NCI-H774 (cell line): Measurements from ENCODE around the gene NPIPB6.

Experiments used
- DNase-seq: peaks from one replicate; lab custom pipeline; 2025; lab: John Stamatoyannopoulos, UW

NPIPB6 gene

DNA sequence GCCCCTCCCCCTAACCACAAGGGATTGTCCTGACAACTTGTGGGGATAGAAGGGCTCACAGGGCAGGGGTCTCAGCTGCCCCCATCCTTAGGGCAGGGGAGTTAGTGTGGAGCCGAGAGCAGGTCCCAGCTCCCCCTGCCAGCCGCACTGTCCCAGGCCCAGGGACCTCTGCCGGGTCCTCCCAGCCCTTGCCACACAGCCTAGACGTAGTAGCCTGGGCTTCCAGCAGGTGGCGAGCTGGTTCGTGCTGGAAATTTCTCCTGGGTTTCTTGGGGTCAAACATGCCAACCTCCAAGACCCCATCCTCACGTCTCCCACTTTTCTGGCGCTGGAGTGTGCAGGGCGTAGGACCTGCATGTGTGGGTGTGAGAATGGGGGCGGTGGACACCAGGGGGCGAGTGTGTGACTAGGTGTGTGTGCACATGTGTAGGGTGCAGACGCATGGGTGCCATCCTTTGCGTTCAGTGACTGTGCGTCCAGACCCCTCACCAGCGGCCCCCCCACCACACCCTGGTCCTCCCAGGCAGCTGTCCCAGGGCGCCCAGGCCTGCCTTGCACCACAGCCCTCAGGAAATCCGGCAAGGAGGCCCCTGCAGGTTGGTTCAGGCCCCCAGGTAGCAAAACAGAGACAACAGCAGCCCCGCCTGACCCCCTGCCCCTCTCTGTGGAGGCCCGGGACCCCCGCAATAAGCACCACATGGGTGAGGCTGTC lies 41.5 kb downstream of the NPIPB6 start:
- DNase-seq = no peak

DNA sequence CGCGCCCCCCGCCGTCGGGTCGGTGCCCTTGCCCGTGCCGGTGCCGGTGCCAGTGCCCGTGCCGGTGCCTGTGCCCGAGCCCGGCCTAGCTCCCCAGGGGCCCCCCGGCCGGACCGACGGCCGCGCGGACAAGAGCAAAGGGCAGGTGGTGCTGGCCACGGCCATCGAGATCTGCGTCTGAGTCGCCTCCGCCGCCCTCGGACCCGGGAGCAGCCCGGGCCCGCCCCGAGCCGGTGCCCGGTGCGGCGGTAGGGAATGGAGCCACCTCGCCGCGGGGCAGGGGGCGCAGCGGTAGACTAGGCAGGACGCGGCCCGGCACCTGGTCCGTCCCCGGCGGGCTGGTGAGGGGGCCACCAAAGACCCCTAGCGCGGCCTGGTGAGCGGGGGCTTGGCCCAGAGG lies 42.6 kb downstream of the NPIPB6 start:
- DNase-seq = no peak

DNA sequence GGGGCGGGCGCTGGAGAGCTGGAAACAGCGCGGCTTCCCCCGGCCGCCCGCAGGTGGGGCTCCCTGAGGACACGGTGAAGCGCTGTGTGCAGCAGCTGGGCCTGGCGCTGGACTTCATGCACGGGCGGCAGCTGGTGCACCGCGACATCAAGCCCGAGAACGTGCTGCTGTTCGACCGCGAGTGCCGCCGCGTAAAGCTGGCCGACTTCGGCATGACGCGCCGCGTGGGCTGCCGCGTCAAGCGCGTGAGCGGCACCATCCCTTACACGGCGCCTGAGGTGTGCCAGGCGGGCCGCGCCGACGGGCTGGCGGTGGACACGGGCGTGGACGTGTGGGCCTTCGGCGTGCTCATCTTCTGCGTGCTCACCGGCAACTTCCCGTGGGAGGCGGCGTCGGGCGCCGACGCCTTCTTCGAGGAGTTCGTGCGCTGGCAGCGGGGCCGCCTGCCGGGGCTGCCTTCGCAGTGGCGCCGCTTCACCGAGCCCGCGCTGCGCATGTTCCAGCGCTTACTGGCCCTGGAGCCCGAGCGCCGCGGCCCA lies 43.2 kb downstream of the NPIPB6 start:
- no peak for DNase-seq

DNA sequence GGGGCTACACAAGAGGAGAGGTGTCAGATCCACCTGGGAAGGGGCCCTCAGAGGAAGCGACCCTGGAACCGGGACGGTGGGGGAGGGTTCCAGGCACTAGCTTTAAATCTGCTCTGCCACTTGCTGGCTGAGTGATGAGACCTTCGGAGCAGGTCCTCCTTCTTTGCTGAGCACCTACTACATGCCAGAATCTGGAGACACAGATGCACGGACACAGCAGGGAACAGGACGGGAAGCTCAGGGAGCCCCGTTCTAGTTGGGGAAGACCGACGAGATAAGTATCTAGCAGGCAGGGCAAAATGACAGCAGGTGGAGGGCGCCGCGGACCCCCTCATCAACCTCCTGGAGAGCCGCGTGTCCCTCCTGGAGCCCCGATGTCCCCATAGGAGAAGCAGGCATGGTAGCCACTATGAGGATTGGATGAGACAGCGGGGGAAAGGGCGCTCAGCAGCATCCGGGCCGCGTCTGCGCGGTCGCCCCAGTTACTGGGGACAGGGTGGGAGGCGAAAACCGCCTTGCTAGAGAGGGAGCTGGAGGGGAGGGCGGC lies 43.8 kb downstream of the NPIPB6 start:
- DNase-seq = no peak

DNA sequence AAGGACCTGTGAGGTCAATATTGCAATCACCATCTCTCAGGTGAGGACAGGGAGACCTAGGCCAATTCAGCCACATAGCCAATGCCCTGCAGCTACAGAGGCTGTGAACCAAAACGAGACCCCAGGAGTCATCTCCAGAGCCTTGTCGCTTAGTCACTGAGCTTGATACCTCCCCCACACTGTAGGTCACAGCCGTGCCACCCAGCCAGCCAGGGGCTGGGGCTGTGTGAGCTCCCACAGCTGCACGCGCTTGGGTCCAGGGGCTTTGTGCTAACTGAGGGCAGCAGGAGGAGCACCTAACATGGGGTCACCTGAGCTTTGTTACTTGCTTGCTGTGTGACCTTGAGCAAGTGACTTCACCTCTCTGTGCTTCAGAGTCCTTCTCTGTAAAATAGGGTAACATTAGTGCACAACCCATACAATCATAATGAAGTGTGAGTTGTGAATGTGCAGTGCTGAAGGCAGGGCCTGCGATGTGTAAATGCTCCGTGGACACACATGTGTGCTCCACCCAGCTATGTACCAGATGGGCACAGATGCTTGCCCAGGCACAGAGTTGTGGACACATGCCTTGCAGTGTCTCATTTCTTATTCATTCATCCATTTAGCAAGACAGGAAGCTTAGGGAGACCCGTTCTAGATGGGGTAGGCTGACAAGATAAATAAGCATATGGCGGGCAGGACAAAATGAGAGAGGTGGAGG lies 45.1 kb downstream of the NPIPB6 start:
- DNase-seq = no peak

DNA sequence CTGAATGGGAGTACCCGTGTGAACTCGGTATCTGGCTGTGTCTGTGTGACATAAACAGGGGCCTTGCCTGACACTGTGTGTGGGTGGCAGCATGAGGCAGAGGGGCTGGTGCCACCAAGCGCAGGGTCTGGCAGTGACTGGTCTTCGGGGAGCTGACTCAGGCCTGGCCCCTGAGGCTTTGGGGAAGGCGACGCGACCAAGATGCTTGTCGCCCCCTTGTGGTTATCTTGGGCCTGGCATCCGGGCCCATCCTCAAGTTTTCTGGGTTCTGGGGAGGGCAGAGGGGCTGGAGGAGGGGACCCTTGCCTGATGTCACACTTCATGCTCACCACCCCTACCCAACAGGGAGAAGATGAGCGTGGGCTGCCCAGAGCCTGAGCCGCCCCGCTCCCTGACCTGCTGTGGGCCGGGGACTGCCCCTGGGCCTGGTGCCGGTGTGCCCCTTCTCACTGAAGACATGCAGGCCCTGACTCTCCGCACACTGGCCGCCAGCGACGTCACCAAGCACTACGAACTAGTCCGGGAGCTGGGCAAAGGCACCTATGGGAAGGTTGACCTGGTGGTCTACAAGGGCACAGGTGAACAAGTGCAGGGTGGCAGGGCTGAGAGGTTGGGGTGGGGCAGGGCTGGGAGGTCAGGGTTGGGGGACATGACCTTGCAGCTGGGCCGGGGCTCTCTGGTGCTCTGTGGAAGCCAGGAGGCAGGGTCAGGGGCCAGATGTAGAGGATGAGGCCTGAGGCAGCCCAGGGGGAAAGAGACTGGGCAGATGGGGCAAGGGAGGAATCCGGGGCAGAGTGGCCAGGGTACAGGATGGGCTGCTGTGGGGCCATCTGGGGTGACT lies 46.0 kb downstream of the NPIPB6 start:
- DNase-seq = no peak

DNA sequence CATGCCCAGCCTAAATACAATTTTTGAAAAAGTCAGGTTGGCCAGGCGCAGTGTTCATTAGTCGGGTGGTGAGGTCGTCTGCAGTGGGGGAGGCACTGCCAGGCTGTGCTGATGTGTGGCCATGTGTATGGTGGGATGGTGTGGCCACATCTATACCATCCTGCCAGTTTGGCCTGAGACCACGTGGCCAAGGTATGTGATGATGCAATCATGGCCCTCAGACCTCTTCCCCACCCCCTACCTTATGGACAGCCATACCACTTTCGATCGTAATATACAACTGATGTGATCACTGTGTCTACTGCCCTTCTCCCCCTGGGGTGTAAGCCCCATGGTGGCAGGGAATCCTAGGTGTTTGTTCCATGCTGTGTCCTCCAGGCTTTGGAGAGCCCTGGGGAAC lies 47.3 kb downstream of the NPIPB6 start:
- DNase-seq = no peak

DNA sequence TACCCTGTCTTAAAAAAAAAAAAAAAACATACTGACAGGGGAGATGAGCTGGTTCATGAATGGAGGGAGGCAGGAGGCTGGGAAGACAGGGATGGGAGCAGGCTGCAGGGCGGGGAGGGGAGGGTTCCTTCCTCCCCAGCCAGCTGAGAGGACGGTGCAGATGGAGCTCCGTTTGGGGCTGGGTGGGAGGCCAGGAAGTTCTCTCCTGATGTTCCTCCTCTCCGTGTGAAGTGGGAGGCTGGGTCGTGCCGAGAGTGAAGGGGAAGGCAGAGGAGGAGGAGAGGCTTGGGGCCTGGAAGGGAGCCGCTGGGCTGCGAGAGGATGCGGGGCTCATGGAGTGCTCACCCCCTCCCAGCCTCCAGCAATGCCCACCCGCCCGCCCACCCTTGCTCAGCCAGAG lies 49.7 kb downstream of the NPIPB6 start:
- DNase-seq = no peak

DNA sequence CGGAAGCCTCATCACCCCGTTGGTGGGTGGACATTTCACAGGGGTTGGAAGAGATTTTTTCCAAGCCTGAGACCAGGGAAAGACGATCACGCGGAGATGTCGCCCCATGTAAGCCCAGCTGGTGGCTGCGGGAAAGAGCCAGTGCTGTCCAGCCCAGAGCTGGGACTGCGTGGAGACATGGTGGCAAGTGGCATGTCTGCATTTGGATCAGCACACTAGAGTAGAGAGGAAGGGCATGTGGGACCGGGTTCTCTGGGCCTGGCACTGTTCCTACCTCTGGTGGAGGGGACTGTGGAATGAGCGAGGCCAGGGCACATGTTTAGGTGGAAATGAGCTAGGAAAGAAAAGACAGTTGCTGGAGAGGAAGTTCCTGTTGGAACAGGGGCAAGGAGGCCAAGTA lies 51.0 kb downstream of the NPIPB6 start:
- DNase-seq = no peak

DNA sequence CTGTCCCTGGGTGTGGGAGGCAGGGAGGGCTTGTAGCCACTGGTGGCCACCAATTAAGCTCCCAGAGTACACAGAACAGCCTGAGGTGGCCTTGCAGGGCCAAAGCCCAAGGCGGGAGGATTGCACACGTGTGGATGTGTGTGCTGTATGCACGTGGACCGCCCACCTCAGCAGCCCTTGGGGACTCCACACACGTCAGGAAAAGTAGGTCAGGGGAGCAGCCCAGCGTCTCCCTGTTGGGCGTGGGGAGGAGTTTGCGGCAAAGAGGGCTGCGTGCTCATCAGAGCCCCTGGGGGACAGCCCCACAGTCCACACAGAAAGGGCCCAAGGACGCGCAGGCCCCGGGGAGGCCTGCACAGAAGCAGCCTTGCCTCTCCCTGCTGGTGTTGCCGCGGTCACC lies 51.4 kb downstream of the NPIPB6 start:
- no peak for DNase-seq

DNA sequence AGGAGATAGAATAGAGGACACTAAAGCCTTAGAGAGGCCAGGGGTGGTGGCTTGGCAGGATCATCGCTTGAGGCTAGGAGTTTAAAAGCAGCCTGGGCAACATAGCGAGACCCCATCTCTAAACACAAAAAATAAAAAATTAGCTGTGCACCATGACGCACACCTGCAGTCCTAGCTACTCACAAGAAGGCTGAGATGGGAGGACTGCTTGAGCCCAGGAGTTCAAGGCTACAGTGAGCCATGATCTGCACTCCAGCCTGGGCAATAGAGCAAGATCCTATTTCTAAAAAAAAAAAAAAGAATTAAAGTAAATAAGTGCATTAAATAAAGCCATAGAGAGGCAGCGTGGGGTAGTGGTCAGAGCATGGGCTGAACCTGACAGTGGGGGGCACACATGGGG lies 51.9 kb downstream of the NPIPB6 start:
- no peak for DNase-seq

DNA sequence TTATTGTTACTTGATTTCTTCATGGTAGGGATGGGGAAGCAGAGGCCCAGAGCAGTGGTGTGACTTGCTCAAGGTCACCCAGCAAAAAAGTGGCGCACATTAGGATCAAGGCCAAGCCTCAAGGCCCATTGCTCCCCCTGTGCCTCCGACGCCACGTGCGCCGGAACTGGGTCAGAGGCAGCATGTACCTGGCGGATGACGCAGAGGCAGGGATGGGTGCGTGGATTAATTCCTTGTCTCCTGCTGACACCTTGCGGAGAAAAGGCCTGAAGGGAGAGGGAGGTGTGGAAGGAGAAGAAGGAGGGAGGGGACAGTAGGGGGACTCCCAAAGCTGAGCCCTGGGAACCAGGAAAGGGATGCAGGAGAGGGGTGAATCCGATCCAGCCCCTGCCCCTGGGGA lies 52.5 kb downstream of the NPIPB6 start:
- DNase-seq = no peak

DNA sequence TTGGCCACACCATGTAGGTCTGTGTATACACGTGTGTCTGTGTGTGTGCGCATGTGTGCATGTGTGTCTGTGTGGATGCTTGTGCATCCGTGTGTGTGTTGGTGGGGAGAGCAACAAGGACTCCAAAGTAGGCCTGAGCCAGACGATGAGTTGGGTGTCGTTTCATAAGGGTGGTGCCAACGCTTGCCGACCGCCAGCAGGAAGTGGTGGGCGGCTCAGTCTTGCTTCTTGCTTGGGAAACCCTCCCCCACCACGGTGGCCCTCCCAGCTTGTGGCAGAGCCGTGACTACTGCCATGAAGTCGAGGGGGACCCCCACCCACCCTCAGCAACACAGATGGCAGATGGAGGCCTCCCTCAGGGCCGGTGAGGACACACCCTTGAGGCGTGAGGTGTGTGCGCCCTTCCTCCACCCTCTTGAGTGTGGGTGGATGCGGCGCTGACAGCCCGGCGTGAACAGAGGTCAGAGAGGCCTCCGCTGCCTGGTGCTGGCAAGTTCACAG lies 53.4 kb downstream of the NPIPB6 start:
- no peak for DNase-seq

DNA sequence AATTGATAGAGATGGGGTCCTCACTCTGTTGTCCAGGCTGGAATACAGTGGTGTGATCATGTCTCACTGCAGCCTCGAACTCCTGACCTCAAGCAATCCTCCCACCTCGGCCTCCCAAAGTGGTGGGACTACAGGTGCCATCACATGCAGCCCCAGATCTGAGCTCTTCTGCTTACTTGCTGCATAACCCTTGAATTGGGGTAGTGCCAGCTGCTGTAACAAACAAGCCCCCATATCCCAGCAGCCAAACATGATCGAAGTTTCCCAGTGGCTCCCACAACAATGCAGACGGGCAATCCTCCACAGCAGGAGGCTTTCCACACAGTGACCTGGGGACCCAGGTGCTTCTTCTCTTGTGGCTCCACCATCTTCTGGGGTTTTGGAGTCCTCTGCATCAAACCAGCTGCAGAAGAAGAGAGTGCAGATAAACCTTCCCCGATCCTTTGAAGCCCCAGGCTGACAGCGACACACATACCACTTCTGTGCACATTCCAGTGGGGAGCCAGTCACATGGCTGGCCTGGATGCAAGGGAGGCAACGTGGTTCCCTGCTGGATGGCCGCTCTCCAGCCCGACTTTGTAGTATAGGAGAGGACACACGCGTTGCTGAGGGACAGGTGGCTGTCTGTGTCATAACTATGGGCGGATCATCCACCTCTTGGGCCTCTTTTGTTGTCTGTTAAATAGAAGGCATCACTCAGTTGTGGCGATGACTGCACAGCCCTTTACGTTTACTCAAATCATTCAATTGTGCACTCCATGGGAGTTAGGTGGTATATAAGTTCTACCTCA lies 54.3 kb downstream of the NPIPB6 start:
- DNase-seq = no peak

DNA sequence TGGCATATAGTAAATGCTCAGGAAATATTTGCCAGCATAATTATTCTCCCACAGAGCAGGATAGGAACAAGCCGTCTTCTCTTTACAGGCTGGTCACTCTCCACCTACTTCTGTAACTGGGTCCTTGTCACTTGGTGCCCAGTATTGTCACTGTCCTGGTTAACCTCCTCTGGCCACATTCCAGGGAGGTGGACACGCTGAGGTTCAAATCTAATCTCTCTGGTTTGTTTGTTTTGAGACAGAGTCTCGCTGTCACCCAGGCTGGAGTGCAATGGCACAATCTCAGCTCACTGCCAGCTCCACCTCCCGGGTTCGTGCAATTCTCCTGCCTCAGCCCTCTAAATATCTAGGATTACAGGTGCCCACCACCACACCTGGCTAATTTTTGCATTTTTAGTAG lies 55.4 kb downstream of the NPIPB6 start:
- DNase-seq = no peak

DNA sequence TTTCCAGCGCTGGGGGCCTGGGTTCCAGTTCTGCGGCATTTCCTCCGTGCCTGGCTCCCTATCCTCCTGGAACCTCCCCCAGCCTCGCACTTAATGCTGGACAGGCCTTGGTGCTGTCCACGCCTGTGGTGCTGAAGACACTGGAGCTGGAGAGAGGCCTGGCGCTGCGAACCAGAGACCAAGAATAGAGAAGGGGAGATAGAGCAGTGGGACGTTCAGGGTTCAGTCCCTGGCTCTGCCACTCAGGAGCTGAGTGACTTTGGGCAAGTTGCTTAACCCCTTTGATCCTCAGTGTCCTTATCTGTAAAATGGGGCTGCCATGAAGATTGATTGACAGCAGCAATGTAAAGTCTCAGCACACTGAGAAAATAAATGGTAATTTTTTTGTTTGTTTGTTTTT lies 59.1 kb downstream of the NPIPB6 start:
- no peak for DNase-seq

DNA sequence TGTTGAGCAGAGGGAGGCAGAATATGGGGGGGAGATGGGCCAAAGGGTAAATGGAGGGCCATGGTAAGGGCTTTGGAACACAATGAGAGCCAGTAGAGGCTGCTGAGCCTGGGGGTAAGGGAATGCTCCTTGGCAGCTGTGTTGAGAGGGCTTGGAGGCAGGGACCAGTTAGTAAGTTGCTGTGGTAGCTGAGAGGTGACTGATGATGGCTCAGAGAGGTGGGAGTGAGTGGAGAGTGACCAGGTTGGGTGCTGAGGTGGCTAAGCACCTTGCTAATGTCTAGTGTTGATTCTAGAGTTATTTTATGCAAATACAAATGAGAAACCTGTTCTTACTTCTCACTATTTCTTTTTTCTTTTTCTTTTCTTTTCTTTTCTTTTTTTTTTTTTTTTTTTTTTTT lies 60.2 kb downstream of the NPIPB6 start:
- DNase-seq = no peak

DNA sequence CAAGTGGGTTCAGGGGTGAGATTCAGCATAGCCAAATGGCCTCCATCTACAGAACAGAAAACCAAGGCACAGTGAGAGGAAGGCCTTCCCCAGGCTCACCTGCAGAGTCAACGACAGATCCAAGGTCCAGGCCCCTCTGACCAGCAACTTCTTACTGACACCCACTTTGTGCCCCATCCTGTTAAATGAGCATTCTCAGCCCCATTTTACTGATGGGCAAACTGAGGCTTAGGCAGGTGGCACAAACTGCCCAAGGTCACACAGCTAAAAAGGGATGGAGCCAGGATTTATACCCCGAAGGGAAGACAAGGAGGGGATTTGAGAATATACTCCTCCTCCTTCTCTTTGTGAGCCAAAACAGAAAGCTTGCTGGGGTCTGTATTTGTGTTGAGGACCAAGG lies 61.7 kb downstream of the NPIPB6 start:
- DNase-seq = no peak

DNA sequence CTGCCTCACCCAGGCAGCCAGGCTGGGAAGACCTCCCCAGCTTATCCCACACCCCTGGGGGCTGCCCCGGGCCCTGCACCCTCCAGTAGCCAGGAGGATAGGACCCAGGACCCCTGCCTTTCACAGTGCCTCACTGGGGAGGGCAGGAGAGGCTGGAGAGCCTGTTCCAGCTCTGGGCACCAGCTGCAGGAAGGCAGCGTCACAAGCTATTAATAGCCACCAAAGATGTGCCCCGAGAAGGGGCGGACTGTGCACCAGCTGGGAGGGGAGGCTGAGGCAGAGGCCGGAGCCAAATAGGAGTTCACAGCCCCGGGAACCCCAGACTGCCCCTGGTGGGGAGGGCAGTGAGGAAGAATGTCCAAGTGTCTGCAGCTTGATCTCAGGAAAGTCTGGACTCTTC lies 62.2 kb downstream of the NPIPB6 start:
- DNase-seq = no peak

DNA sequence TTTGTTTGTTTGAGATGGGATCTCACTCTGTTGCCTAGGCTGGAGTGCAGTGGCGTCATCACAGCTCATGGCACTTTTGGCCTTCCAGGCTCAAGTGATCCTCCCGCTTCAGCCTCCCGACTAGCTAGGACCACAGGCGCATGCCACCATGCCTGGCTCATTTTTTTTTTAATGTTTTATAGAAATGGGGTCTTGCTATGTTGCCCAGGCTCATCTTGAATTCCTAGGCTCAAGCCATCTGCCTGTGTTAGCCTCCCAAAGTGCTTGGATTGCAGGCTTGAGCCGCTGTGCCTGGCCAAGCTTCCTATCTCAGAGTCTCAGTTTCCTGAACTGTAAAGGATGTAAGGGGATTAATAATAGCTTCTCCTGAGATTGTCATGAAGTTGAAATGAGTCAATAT lies 63.0 kb downstream of the NPIPB6 start:
- DNase-seq = no peak

DNA sequence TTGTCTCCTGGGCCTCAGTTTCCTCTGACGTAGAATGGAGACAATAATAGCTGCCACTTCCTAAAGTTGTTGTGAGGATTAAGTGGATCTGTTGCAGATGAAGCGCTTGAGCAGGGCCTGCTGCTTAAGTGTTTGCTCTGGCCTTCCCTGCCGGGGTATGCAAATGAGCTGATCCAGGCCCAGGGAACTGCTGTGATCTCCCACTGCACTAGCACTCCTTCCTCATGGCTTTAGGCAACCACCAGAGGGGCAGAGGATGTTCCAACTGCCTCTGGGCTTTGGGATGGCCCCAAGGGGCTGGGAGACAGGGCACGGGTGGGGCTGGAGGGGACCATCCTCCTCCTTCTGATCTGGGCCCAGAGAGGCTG lies 64.8 kb downstream of the NPIPB6 start:
- DNase-seq = no peak
